Measurements from ENCODE around the gene PLAAT5. TPM values are rescaled to one million over a fixed set of nuclear protein-coding genes. Genes with fewer than 3 reads are reported as not detected.

Gene PLAAT5
- polyA plus RNA-seq, 2 of the 4 experiments (the other 2 are of a cell fraction) = 0.04 to 0.12 TPM

DNA sequence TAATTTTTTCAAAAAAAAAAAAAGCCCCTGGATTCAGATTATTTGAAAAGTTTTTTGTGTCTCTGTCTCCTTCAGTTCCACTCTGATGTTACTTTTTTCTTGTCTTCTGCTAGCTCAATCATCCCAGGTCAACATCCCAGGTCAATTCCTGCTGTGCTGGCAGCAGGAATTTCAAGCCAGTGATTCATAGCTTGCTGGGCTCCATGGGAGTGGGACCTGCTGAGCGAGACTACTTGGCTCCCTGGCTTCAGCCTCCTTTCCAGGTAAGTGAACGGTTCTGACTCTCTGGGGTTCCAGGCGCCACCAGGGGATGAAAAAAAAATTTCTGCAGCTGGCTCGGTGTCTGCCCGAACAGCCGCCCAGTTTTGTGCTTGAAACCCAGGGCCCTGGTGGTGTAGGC lies 31.4 kb downstream of the PLAAT5 start (continued):
- TF ChIP-seq HOXB5 (CRISPR knock-in tag; IDR thresholded peaks at IDR 0.05) = no peak
- no peak for TF ChIP-seq HOXA7 (CRISPR knock-in tag; IDR thresholded peaks at IDR 0.05)
- no peak for TF ChIP-seq CHD2 (IDR thresholded peaks at IDR 0.05; ENCODE audit: low read length, partially characterized antibody)
- no peak for TF ChIP-seq POLR2A (IDR thresholded peaks at IDR 0.05; ENCODE audit: low read length)
- no peak for TF ChIP-seq NPAS2 (CRISPR knock-in tag; IDR thresholded peaks at IDR 0.05; ENCODE audit: borderline replicate concordance)

DNA sequence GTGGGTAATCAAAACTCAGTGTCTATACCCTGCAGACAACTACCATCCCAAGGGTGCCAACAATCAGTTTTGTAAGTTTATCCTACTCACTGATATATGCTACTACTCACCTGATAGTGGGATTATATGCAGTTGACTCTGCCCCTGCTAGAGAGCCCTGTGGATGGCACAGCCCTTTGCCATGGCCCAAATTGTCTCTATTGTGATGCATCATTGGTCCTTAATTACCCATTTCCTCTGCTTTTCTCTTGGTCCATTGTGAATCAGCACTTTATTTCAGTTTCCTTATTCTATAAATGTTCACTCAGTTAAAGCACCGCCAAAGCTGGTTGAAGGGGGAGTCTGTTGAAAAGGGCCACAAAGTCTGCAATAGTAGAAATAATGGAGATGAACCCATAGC lies 42.3 kb downstream of the PLAAT5 start:
- H3K4me3 ChIP-seq = no peak overlapping the region
- DNase-seq (ENCODE audit: low read depth in 1 of 2, low spot score in 1 of 2) (no peak), FAIRE-seq (no peak), ATAC-seq (no peak)
- no peak overlapping the region for H3K27ac ChIP-seq
- H3K4me1 ChIP-seq = no peaks in the 10 kb centered on the region
- POLR2A ChIA-PET = no interaction called here
- no peaks in the 10 kb centered on the region for H3K9me3 ChIP-seq
- TF ChIP-seq HOXB13 (CRISPR knock-in tag; IDR thresholded peaks at IDR 0.05; ENCODE audit: low read depth) = no peak
- TF ChIP-seq MAZ (IDR thresholded peaks at IDR 0.05; ENCODE audit: borderline replicate concordance, low read depth, low read length) = no peak
- TF ChIP-seq HEYL (CRISPR knock-in tag; IDR thresholded peaks at IDR 0.05) = no peak
- no peak for TF ChIP-seq KDM5A (IDR thresholded peaks at IDR 0.05)
- TF ChIP-seq, protein P1, sequence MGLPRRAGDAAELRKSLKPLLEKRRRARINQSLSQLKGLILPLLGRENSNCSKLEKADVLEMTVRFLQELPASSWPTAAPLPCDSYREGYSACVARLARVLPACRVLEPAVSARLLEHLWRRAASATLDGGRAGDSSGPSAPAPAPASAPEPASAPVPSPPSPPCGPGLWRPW (IDR thresholded peaks at IDR 0.05) = no peak
- TF ChIP-seq NFE2L2 (conservative IDR thresholded peaks at IDR 0.05; ENCODE audit: low read length) = no peak
- no peak for TF ChIP-seq NR3C1 (IDR thresholded peaks at IDR 0.05)
- no peak for TF ChIP-seq ZSCAN20 (CRISPR knock-in tag; IDR thresholded peaks at IDR 0.05)
- no peak for TF ChIP-seq KDM1A (IDR thresholded peaks at IDR 0.05; ENCODE audit: low read depth)
- TF ChIP-seq RCOR1 (IDR thresholded peaks at IDR 0.05; ENCODE audit: low read depth, low read length) = no peak
- 97% methylated on average over 1 of the region's 1 CpG for WGBS (ENCODE audit: missing lambda C conversion rate)
- CTCF ChIA-PET = no interaction called here
- H3K4me2 ChIP-seq = no peak overlapping the region

DNA sequence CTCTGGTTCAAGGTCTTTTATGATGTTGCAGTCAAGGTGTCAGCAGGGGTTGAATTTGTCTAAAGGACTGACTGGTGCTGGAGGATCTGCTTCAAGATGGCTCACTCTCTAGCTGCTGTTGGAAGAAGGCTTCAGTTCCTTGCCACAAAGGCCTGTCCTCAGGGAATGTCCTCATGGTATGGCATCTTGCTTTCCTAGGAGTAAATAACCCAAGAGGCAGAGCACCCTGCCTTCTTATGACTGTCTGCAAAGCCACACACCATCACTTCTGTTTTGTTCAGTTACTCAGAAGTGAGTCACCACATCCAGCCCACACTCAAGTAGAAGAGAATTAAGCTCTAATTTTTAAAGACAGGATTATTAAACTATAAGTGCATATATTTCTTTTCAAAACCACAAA lies 45.2 kb downstream of the PLAAT5 start:
- Histone ChIP-seq H3K4me1 (no peaks in the 10 kb centered on the region), H3K4me3 (no peak overlapping the region), H3K4me2 (no peak overlapping the region), H3K9me3 (no peaks in the 10 kb centered on the region), H3K27ac (no peak overlapping the region)
- ChIA-PET POLR2A (no interaction called here), CTCF (no interaction called here)
- ATAC-seq (no peak), DNase-seq (ENCODE audit: low read depth in 1 of 2, low spot score in 1 of 2) (no peak), FAIRE-seq (no peak)
- TF ChIP-seq FOSL2 (IDR thresholded peaks at IDR 0.05) (no peak), FOSL2 (CRISPR knock-in tag; IDR thresholded peaks at IDR 0.05) (0 out of 2 replicates have a peak, but pooled peaks have one; percentile 23), FOSB (CRISPR knock-in tag; IDR thresholded peaks at IDR 0.05) (no peak)

DNA sequence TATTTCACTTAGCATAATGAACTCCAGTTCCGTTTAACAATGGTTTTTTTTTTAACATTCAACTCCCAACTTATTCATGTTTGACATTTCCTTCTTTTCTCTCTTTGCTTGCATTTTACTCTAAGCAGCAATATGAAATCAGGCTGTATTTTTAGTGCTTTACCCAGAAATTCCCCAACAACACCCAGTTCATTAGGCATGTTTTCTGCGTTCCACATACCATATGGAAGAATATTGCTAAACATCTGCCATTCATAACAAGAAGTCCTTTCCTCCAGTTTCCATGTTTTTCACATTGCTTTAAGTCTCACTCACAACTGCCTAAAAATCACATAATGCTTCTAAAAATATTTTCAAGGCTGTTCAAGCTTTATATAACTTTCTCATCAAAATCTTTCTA lies 45.8 kb downstream of the PLAAT5 start:
- FAIRE-seq (no peak), ATAC-seq (no peak), DNase-seq (ENCODE audit: low read depth in 1 of 2, low spot score in 1 of 2) (no peak)
- Histone ChIP-seq H3K4me1 (no peaks in the 10 kb centered on the region), H3K4me2 (no peak overlapping the region), H3K9me3 (no peaks in the 10 kb centered on the region), H3K27ac (no peak overlapping the region), H3K4me3 (no peak overlapping the region)
- ChIA-PET CTCF (no interaction called here), POLR2A (no interaction called here)
- WGBS (ENCODE audit: missing lambda C conversion rate) = 39% methylated on average over 2 of the region's 2 CpGs
- no peak for TF ChIP-seq RFX5 (IDR thresholded peaks at IDR 0.05)
- TF ChIP-seq CHD2 (IDR thresholded peaks at IDR 0.05; ENCODE audit: low read length, partially characterized antibody) = no peak
- no peak for TF ChIP-seq PHF8 (IDR thresholded peaks at IDR 0.05; ENCODE audit: borderline replicate concordance, low read depth)
- TF ChIP-seq MYC (IDR thresholded peaks at IDR 0.05; ENCODE audit: borderline replicate concordance, low read length) = no peak
- TF ChIP-seq CBX8 (IDR thresholded peaks at IDR 0.05) = no peak
- no peak for TF ChIP-seq HOXA7 (CRISPR knock-in tag; IDR thresholded peaks at IDR 0.05)
- no peak for TF ChIP-seq FOSB (CRISPR knock-in tag; IDR thresholded peaks at IDR 0.05)
- TF ChIP-seq HDAC2 (IDR thresholded peaks at IDR 0.05) = no peak
- no peak for TF ChIP-seq SREBF2 (IDR thresholded peaks at IDR 0.05)
- no peak for TF ChIP-seq RARB (CRISPR knock-in tag; IDR thresholded peaks at IDR 0.05)
- no peak for TF ChIP-seq NFE2L2 (conservative IDR thresholded peaks at IDR 0.05; ENCODE audit: low read length)

All from A549 (cell line).